HG02759 (cell line): ENCODE data around the gene PRDM2.

Experiments used
- ATAC-seq: cut with Tn5 transposase; IDR thresholded peaks from one replicate; pipeline ENCODE4 v1.9.1; 2021; ENCODE audit warnings: mild to moderate bottlenecking, moderate library complexity; ENCODE audit not compliant: unreplicated experiment

Gene PRDM2

GRCh38 chr1:13812456-13813397 is 112.7 kb downstream of the PRDM2 start:
- no peak for ATAC-seq

GRCh38 chr1:13813398-13814012 is 113.5 kb downstream of the PRDM2 start:
- ATAC-seq, result no peak

GRCh38 chr1:13814131-13814530 is 114.1 kb downstream of the PRDM2 start:
- ATAC-seq, result no peak

- no peak for ATAC-seq
These were observed 116.2 kb downstream of the PRDM2 start for GRCh38 chr1:13816016-13816760.

- no peak for ATAC-seq
These were observed 117.9 kb downstream of the PRDM2 start for GRCh38 chr1:13817906-13818305.

DNA sequence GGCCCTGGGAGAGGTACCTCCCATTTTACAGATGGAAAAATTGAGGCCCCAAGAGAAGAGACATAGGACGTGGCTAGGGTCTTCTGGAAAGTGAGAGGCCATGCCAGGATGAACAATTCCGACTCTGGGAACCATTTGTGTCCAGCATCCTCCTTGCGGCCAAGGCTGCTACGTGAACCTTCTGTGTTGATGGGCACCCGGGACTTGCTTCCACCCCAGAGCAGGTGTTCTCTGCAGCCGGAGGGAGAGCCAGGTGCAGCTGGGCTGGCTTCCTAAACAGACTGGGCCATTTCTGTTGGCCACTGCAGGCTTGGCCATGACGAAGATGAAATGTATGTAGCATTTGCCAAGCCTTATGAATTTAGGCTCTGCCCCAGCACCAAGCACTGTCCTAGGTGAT is 118.9 kb downstream of the PRDM2 start:
- ATAC-seq, result no peak

- ATAC-seq, result no peak
These were observed 119.7 kb downstream of the PRDM2 start for GRCh38 chr1:13819642-13820041.

DNA sequence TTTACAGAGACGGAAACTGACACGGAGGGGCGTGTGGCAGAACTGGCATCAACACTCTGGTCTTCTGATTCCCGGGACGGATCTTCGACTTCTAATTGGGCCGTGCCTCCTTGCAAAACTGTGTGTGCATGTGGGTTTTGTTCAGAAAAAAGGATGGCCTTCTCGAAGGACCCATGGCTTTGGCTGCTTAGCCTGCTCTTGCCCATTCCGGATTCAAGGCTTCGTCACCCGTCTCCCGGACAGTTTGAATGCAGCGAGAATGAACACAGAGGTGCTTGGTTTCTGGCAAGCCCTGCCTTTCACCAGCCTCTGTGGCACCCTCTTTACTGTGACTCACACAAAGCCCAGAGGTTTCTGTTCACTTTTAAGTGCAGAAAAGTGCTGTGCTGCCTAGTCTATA is 120.1 kb downstream of the PRDM2 start:
- ATAC-seq, result no peak

DNA sequence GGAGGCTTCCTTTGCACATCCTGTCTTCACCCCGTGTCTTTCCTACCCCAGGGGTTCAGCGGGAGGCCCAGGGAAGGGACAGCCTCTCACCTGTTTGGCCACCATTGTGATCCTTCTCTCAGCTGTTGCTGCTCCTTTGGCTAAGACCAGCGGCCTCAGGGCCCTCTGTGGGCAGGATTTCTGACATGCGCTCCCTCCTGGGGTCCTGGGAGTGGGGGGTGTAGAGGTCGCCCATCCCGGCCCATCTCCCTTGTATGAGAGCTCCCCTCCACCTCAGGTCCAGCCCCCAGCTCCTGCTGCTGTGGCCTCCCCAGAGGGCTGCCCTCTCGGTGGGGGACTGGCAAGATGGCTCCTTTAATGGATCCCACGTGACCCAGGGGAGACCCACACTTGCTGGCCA is 120.5 kb downstream of the PRDM2 start:
- ATAC-seq, result no peak

DNA sequence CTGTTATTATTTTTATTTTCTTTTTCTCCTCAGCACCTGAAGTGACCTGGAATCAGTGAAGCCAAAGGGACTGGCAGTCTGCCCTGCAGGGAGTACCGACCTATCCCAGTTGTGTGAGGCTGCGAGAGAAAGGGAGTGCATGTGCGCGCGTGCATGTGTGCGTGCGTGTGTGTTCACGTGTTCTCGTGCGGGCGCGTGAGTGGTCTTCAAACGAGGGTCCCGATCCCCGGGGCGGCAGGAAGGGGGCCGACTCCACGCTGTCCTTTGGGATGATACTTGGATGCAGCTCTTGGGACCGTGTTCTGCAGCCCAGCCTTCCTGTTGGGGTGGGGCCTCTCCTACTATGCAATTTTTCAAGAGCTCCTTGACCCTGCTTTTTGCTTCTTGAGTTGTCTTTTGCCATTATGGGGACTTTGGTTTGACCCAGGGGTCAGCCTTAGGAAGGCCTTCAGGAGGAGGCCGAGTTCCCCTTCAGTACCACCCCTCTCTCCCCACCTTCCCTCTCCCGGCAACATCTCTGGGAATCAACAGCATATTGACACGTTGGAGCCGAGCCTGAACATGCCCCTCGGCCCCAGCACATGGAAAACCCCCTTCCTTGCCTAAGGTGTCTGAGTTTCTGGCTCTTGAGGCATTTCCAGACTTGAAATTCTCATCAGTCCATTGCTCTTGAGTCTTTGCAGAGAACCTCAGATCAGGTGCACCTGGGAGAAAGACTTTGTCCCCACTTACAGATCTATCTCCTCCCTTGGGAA is 123.3 kb downstream of the PRDM2 start:
- ATAC-seq, result no peak

- ATAC-seq, result no peak
These were observed 123.9 kb downstream of the PRDM2 start for GRCh38 chr1:13823936-13824335.

- ATAC-seq, result no peak
These were observed 124.6 kb downstream of the PRDM2 start for GRCh38 chr1:13824626-13825025.

DNA sequence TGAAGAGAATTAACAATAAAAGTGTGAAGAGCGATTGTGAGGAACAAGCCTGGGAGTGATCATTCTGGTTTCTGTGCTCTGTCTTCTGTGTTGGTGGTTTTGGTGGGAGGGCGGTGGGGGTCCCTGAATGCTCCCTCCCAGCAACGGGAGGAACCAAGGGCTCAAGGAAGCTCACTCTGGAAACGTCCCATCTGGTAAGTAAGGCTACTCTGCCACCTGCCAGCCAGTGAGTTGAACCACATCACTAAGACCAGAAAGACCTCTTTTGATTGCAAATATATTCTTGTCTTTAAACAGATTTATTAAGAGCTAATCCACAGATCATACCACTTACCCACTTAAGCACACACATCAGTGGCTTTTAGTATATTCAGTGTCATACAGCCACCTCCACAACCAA is 125.0 kb downstream of the PRDM2 start:
- ATAC-seq, result no peak

DNA sequence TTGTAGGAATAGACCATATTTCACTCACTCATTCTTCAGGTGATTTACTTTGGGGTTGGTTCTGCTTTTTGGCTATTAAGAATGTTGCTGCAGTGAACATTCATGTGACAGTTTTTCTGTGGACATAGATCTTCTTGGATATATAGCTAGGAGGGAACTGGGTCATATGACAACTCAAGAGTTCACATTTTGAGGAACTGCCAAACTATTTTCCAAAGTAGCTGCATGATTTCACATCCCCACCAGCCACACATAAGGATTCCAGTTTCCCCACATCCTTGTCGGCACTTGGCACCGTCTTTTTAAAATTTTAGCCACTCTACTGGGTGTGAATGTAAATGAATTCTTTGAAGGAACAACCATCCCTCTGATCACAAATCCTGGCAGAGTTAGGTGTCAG is 126.0 kb downstream of the PRDM2 start:
- no peak for ATAC-seq

DNA sequence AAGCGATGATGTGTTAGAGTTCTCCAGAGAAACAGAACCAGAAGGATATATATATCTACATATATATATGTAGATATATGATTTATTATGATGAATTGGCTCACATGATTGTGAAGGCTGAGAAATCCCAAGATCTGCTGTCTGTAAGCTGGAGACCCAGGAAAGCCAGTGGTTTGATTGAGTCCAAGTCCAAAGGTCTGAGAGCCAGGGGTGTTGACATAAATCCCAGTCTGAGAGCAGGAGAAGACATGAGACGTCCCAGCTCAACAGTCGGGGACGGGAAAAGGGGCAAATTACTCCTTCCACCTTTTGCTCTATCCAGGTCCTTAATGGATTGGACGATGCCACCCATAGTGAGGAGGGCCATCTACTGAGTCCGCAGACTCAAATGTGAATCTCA is 126.6 kb downstream of the PRDM2 start:
- ATAC-seq, result no peak

DNA sequence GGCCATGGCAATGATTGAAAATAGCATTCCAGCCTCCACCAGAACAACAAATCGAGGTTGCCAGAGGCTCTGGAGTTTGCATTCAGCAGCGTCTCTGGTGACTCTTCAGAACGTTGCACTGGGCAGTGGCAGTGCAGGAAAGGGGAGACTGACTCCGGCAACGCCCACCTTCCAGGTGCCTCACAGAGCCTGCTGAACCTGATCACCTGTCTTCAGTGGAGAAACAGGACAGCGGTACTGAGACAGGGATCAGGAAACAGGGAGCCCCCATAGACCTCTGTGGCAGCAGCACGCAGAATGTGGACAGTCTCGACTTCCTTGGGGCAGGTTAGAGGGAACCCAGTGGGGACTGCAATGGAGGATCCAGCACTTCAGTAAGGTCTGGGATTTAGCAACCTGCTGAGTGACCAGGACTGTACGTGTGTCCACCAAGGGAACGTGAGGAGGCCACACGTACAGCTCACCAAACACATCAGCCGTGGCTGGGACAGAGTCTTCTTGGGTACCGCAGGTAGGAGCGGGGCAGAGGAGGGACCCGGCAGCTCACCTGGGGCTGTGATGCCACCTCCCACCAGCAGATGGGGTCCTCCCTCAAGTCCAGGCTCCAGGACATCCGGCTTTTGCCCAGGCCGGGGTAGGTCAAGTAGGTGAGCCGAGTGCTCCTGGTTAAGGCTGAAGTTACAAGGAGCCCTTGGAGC is 128.6 kb downstream of the PRDM2 start:
- no peak for ATAC-seq

- ATAC-seq, result no peak
These were observed 129.3 kb downstream of the PRDM2 start for GRCh38 chr1:13829152-13829769.

- ATAC-seq, result no peak
These were observed 130.2 kb downstream of the PRDM2 start for GRCh38 chr1:13830170-13830569.

- no peak for ATAC-seq
These were observed 130.8 kb downstream of the PRDM2 start for GRCh38 chr1:13830616-13831280.
